A549 (cell line): Measurements from ENCODE around the gene GRIK2.

ENCODE experiments used
- EHMT2 ChIP-seq: fragments of 200-600 bp; sonication (generic); IDR thresholded peaks from 2 replicates; pipeline ENCODE4 v1.6.1; 2016; ENCODE audit warnings: antibody characterized with exemption, low read depth, mild to moderate bottlenecking, moderate library complexity
- ESRRA ChIP-seq: fragments of 150-350 bp; IDR thresholded peaks from 2 replicates; pipeline ENCODE4 v1.6.1; 2014; ENCODE audit warnings: mild to moderate bottlenecking, low read length, borderline replicate concordance
- MAFK ChIP-seq: fragments of 450-650 bp; IDR thresholded peaks from 2 replicates; pipeline ENCODE4 v1.6.1; 2014; ENCODE audit not compliant: partially characterized antibody
- POLR2A ChIP-seq: IDR thresholded peaks from 2 replicates; pipeline ENCODE4 v1.6.1; 2012; ENCODE audit warnings: mild to moderate bottlenecking, low read length
- TF ChIP-seq, protein P1 (sequence below): fragments of >200 bp; sonication (Bioruptor Twin); formaldehyde crosslinking; IDR thresholded peaks from 3 replicates; pipeline ENCODE4 v1.5.1; 2016
- TF ChIP-seq, protein P2 (sequence below): fragments of 450-650 bp; IDR thresholded peaks from 2 replicates; pipeline ENCODE4 v1.6.1; 2014; ENCODE audit warnings: antibody characterized with exemption

DNA sequence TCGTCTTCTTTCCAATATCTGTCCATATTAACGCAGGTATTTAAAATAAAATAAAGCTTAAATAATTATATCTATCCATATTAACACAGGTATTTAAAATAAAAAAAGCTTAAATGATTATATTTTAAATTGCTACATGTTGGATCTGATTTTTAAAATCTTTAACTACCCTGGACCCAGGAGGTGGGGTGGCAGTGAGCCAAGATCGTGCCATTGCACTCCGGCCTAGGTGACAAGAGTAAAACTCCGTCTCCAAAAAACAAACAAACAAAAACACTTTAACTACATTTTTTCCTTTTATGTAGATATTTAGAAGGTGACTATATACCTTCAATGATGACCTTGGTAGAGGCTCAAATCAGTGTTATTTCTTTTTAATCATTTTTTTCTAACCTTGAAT, 211.9 kb downstream of the GRIK2 start:
- TF ChIP-seq, protein P1, sequence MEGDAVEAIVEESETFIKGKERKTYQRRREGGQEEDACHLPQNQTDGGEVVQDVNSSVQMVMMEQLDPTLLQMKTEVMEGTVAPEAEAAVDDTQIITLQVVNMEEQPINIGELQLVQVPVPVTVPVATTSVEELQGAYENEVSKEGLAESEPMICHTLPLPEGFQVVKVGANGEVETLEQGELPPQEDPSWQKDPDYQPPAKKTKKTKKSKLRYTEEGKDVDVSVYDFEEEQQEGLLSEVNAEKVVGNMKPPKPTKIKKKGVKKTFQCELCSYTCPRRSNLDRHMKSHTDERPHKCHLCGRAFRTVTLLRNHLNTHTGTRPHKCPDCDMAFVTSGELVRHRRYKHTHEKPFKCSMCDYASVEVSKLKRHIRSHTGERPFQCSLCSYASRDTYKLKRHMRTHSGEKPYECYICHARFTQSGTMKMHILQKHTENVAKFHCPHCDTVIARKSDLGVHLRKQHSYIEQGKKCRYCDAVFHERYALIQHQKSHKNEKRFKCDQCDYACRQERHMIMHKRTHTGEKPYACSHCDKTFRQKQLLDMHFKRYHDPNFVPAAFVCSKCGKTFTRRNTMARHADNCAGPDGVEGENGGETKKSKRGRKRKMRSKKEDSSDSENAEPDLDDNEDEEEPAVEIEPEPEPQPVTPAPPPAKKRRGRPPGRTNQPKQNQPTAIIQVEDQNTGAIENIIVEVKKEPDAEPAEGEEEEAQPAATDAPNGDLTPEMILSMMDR = no peak
- TF ChIP-seq, protein P2, sequence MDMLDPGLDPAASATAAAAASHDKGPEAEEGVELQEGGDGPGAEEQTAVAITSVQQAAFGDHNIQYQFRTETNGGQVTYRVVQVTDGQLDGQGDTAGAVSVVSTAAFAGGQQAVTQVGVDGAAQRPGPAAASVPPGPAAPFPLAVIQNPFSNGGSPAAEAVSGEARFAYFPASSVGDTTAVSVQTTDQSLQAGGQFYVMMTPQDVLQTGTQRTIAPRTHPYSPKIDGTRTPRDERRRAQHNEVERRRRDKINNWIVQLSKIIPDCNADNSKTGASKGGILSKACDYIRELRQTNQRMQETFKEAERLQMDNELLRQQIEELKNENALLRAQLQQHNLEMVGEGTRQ = no peak
- TF ChIP-seq ESRRA (no peak), MAFK (no peak), POLR2A (no peak), EHMT2 (no peak)
